UCSD-AML1 (cell line): ENCODE measurements around the gene NKAIN2.
"Not testable (repeated sequence)": the region's sequence is repeated elsewhere in the genome, so short reads cannot be mapped to it uniquely, and the experiment has no call there.

Experiments
- DNase-seq: peaks from one replicate; lab custom pipeline; 2025; ENCODE audit not compliant: unreplicated experiment; lab: John Stamatoyannopoulos, UW

NKAIN2 gene

GRCh38 chr6:124022051-124022450 is 218.4 kb downstream of the NKAIN2 start:
- DNase-seq, result not testable (repeated sequence)

GRCh38 chr6:124022641-124023040 is 219.0 kb downstream of the NKAIN2 start:
- DNase-seq, result no peak

- no peak for DNase-seq
These were observed 223.0 kb downstream of the NKAIN2 start for GRCh38 chr6:124026694-124027093.

- DNase-seq, result no peak
These were observed 223.7 kb downstream of the NKAIN2 start for GRCh38 chr6:124027392-124027791.

GRCh38 chr6:124028117-124028516 is 224.5 kb downstream of the NKAIN2 start:
- no peak for DNase-seq

- DNase-seq, result no peak
These were observed 225.9 kb downstream of the NKAIN2 start for GRCh38 chr6:124029567-124029966.

- DNase-seq, result no peak
These were observed 229.8 kb downstream of the NKAIN2 start for GRCh38 chr6:124033501-124033900.

GRCh38 chr6:124036384-124036783 is 232.7 kb downstream of the NKAIN2 start:
- DNase-seq, result no peak

- DNase-seq, result no peak
These were observed 237.0 kb downstream of the NKAIN2 start for GRCh38 chr6:124040655-124041054.

GRCh38 chr6:124052120-124052519 is 248.5 kb downstream of the NKAIN2 start:
- DNase-seq, result no peak

GRCh38 chr6:124053315-124053714 is 249.7 kb downstream of the NKAIN2 start:
- DNase-seq, result no peak

GRCh38 chr6:124054034-124054433 is 250.4 kb downstream of the NKAIN2 start:
- DNase-seq, result no peak

GRCh38 chr6:124055395-124055794 is 251.7 kb downstream of the NKAIN2 start:
- DNase-seq, result no peak

- no peak for DNase-seq
These were observed 252.3 kb downstream of the NKAIN2 start for GRCh38 chr6:124055963-124056362.

- no peak for DNase-seq
These were observed 253.0 kb downstream of the NKAIN2 start for GRCh38 chr6:124056407-124057334.

GRCh38 chr6:124057461-124057860 is 253.8 kb downstream of the NKAIN2 start:
- no peak for DNase-seq

- DNase-seq, result no peak
These were observed 260.9 kb downstream of the NKAIN2 start for GRCh38 chr6:124064317-124065113.

- DNase-seq, result no peak
These were observed 262.6 kb downstream of the NKAIN2 start for GRCh38 chr6:124066269-124066668.

GRCh38 chr6:124066946-124067552 is 263.4 kb downstream of the NKAIN2 start:
- DNase-seq, result no peak

GRCh38 chr6:124069230-124069950 is 265.7 kb downstream of the NKAIN2 start:
- no peak for DNase-seq

- DNase-seq, result no peak
These were observed 269.4 kb downstream of the NKAIN2 start for GRCh38 chr6:124073021-124073420.
